NCI-H146 treated with DMSO at 0.1 percent for 48 hours (cell line): ENCODE data around the gene NINL.
"Not testable (repeated sequence)": the region's sequence is repeated elsewhere in the genome, so short reads cannot be mapped to it uniquely, and the experiment has no call there.

ENCODE experiments used
- DNase-seq: peaks from one replicate; lab custom pipeline; 2025; ENCODE audit not compliant: unreplicated experiment; lab: John Stamatoyannopoulos, UW

Gene NINL

GRCh38 chr20:25584905-25585704, at the start of gene NINL:
Gene NINL (minus strand): TSS chr20:25585531. CDS start chr20:25526587, 58,944 bp downstream.
- peak; percentile 60 for DNase-seq

- DNase-seq = no peak
These were observed 47.8 kb upstream of the NINL start for GRCh38 chr20:25632940-25633790.

- DNase-seq = not testable (repeated sequence)
These were observed 45.3 kb upstream of the NINL start for GRCh38 chr20:25630615-25631014.

- DNase-seq = no peak
These were observed 44.6 kb upstream of the NINL start for GRCh38 chr20:25629816-25630499.

- DNase-seq = no peak
These were observed 41.4 kb upstream of the NINL start for GRCh38 chr20:25626779-25627178.

GRCh38 chr20:25624500-25624939, 39.2 kb upstream of the NINL start:
- no peak for DNase-seq

GRCh38 chr20:25623736-25624499, 38.6 kb upstream of the NINL start, which contains the start of gene NANP:
Gene NANP (minus strand): TSS chr20:25624014. CDS start chr20:25623948, 66 bp downstream.
- peak; percentile 96 for DNase-seq

GRCh38 chr20:25623225-25623735, 37.9 kb upstream of the NINL start:
- peak; percentile 45 for DNase-seq

GRCh38 chr20:25622450-25623224, 37.3 kb upstream of the NINL start:
- no peak for DNase-seq

- no peak for DNase-seq
These were observed 36.7 kb upstream of the NINL start for GRCh38 chr20:25622049-25622448.

- no peak for DNase-seq
These were observed 34.2 kb upstream of the NINL start for GRCh38 chr20:25619514-25619913.

- DNase-seq = no peak
These were observed 23.4 kb upstream of the NINL start for GRCh38 chr20:25608774-25609173.

- DNase-seq = no peak
These were observed 20.9 kb upstream of the NINL start for GRCh38 chr20:25606094-25606695.

GRCh38 chr20:25605148-25605547, 19.8 kb upstream of the NINL start:
- DNase-seq = no peak

- DNase-seq = no peak
These were observed 19.3 kb upstream of the NINL start for GRCh38 chr20:25604611-25605010.

GRCh38 chr20:25602914-25603309, 17.6 kb upstream of the NINL start:
- not testable (repeated sequence) for DNase-seq

- not testable (repeated sequence) for DNase-seq
These were observed 17.0 kb upstream of the NINL start for GRCh38 chr20:25602191-25602913.

GRCh38 chr20:25601659-25602058, 16.3 kb upstream of the NINL start:
- DNase-seq = no peak
